Stomach (tissue), 9 donors: ENCODE data around the gene LIG3. TPM values are rescaled to one million over a fixed set of nuclear protein-coding genes. Genes with fewer than 3 reads are reported as not detected.
A peak's percentile ranks its signal among the peaks of the same experiment; 100 is the strongest.

Experiments
- DNase-seq, 2 donors: peaks; one replicate each; pipeline versions ENCODE4 v3.0.0 to v3.0.0-alpha.2; 2013 to 2019
- H3K27ac ChIP-seq, 5 donors: fragments of 200-600 bp in 4 of 5; sonication (generic) in 4 of 5; one replicate each; pipeline ENCODE4 v1.5.1; 2013 to 2019; ENCODE audit warnings: mild to moderate bottlenecking in 1 of 5, moderate library complexity in 1 of 5
- H3K27me3 ChIP-seq, 3 donors: fragments of 200-600 bp; sonication (generic); one replicate each; pipeline ENCODE4 v1.5.1; 2017 to 2019; ENCODE audit warnings: mixed run types in 1 of 3
- H3K36me3 ChIP-seq, 4 donors: fragments of 200-600 bp; sonication (generic); 1 replicate in 3 of 4; 2 replicates in 1 of 4; pipeline ENCODE4 v1.5.1; 2016 to 2019
- H3K4me1 ChIP-seq, 4 donors: fragments of 200-600 bp; sonication (generic); one replicate each; pipeline ENCODE4 v1.5.1; 2016 to 2019
- H3K4me3 ChIP-seq, 4 donors: fragments of 200-600 bp; sonication (generic) in 3 of 4; one replicate each; pipeline ENCODE4 v1.5.1; 2016 to 2019; ENCODE audit warnings: mild to moderate bottlenecking in 1 of 4
- H3K9me3 ChIP-seq, 4 donors: fragments of 200-600 bp; sonication (generic); one replicate each; pipeline ENCODE4 v1.5.1; 2016 to 2019
- CTCF ChIP-seq, 7 experiments: fragments of 450-650 bp in 4 of 7; fragments of 200-600 bp in 3 of 7; sonication (generic) in 3 of 7; IDR thresholded peaks; one replicate each; pipeline ENCODE4 v1.5.1; 2016 to 2019; ENCODE audit warnings: antibody characterized with exemption in 7 of 7, control low read depth in 2 of 7, mild to moderate bottlenecking in 1 of 7
- EP300 ChIP-seq: sonication (generic); formaldehyde crosslinking; IDR thresholded peaks from one replicate; pipeline ENCODE4 v1.6.1; 2017; ENCODE audit warnings: antibody characterized with exemption
- POLR2A ChIP-seq, 4 donors: fragments of 450-650 bp; IDR thresholded peaks; one replicate each; pipeline ENCODE4 v1.6.1; 2016; ENCODE audit warnings: antibody characterized with exemption in 4 of 4, control low read depth in 2 of 4, mild to moderate bottlenecking in 1 of 4, moderate library complexity in 1 of 4
- POLR2AphosphoS5 ChIP-seq, 3 donors: sonication (generic); formaldehyde crosslinking; IDR thresholded peaks; one replicate each; pipeline ENCODE4 v1.6.1; 2016; ENCODE audit warnings: antibody characterized with exemption in 3 of 3
- WGBS, 5 donors: extraction: QIAGEN DNeasy Blood & Tissue Kit in 3 of 5; methylation state at CpG; one replicate each; pipeline versions ENCODE4 v1.1.5 to v1.1.7; 2013 to 2018; 5-methylcytosine and 5-hydroxymethylcytosine counted together
- intact Hi-C: fragments of 100-400 bp; cut with DNase I; formaldehyde crosslinking; loops from one replicate; pipeline ENCODE4 v1.15.1; 2023; ENCODE audit warnings: low total_unique reads
- polyA plus RNA-seq, 3 donors: library from polyadenylated mRNA; stranded (reverse); fragments of 200-250 nt; gene quantifications; one replicate each; pipeline ENCODE4 v1.2.3, GENCODE V29; 2013
- total RNA-seq, 5 donors: library from RNA; depleted of rRNA; stranded (reverse); fragments of >200 nt; gene quantifications; one replicate each; pipeline versions ENCODE4 v1.1.0 to v1.2.3, GENCODE V29; 2014 to 2016
- donor health status: healthy with polysubstance abuse.
- donor health status: Bipolar disorder and iron deficiency.
- donor health status: healthy.

LIG3 gene
- total and polyA plus RNA-seq, 8 donors: 4.7 to 212 (median 26.9) TPM

- DNase-seq: no peak
These were observed 65.9 kb downstream of the LIG3 start for GRCh38 chr17:35046245-35046644.

GRCh38 chr17:35046740-35047283 is 66.5 kb downstream of the LIG3 start:
- peak in 1 of 2 donors; percentile 67 for DNase-seq
- Histone ChIP-seq H3K9me3 (no peaks in the 10 kb centered on the region), H3K27me3 (no peaks in the 10 kb centered on the region), H3K27ac (peak overlapping the region in 4 of 5 donors; percentile 52 to 74 (median 64)), H3K36me3 (no peaks in the 10 kb centered on the region), H3K4me1 (peaks cover 17 to 73% (median 56%) of the 10 kb centered on the region in 4 donors), H3K4me3 (no peak overlapping the region)
- intact Hi-C loops: no loop called here
- TF ChIP-seq POLR2A (IDR thresholded peaks at IDR 0.05): no peak
- no peak for TF ChIP-seq EP300
- no peak for TF ChIP-seq CTCF (IDR thresholded peaks at IDR 0.05)
- no peak for TF ChIP-seq POLR2AphosphoS5 (IDR thresholded peaks at IDR 0.05)
- WGBS, 5 donors: 26 to 43% (median 37%) methylated on average over 5 of the region's 5 CpGs

More at GRCh38 chr17:35046245-35046644, 65.9 kb downstream of the LIG3 start:
- 44 to 53% (median 48%) methylated on average over 4 of the region's 4 CpGs for WGBS, 5 donors
- TF ChIP-seq CTCF (IDR thresholded peaks at IDR 0.05) (no peak), POLR2AphosphoS5 (IDR thresholded peaks at IDR 0.05) (no peak), EP300 (no peak), POLR2A (IDR thresholded peaks at IDR 0.05) (no peak)
- Histone ChIP-seq H3K27me3 (no peaks in the 10 kb centered on the region), H3K36me3 (no peaks in the 10 kb centered on the region), H3K4me1 (peaks cover 11 to 68% (median 51%) of the 10 kb centered on the region in 4 donors), H3K27ac (peak overlapping the region in 4 of 5 donors; percentile 52 to 74 (median 64)), H3K9me3 (no peaks in the 10 kb centered on the region), H3K4me3 (no peak overlapping the region)
- intact Hi-C loops: no loop called here

GRCh38 chr17:35048685-35049379 is 68.5 kb downstream of the LIG3 start:
- H3K27ac ChIP-seq: no peak overlapping the region
- no peak overlapping the region for H3K4me3 ChIP-seq
- intact Hi-C loops: no loop called here
- H3K9me3 ChIP-seq: no peaks in the 10 kb centered on the region
- TF ChIP-seq EP300 (no peak), POLR2AphosphoS5 (IDR thresholded peaks at IDR 0.05) (no peak), CTCF (IDR thresholded peaks at IDR 0.05) (no peak), POLR2A (IDR thresholded peaks at IDR 0.05) (no peak)
- 56 to 77% (median 57%) methylated on average over 3 of the region's 3 CpGs for WGBS, 5 donors
- H3K36me3 ChIP-seq: no peaks in the 10 kb centered on the region
- peaks cover 21 to 84% (median 66%) of the 10 kb centered on the region in 4 donors for H3K4me1 ChIP-seq
- H3K27me3 ChIP-seq: no peaks in the 10 kb centered on the region
- no peak for DNase-seq

GRCh38 chr17:35050170-35050569 is 69.9 kb downstream of the LIG3 start:
- WGBS, 5 donors: 94 to 100% (median 98%) methylated on average over 2 of the region's 2 CpGs
- H3K36me3 ChIP-seq: no peaks in the 10 kb centered on the region
- TF ChIP-seq POLR2AphosphoS5 (IDR thresholded peaks at IDR 0.05) (no peak), EP300 (no peak), CTCF (IDR thresholded peaks at IDR 0.05) (no peak), POLR2A (IDR thresholded peaks at IDR 0.05) (no peak)
- H3K9me3 ChIP-seq: no peaks in the 10 kb centered on the region
- no peak overlapping the region for H3K4me3 ChIP-seq
- H3K27ac ChIP-seq: peak overlapping the region in 3 of 5 donors; percentile 57 to 79 (median 62)
- no peaks in the 10 kb centered on the region for H3K27me3 ChIP-seq
- intact Hi-C loops: no loop called here
- DNase-seq: no peak
- peaks cover 21 to 71% (median 57%) of the 10 kb centered on the region in 4 donors for H3K4me1 ChIP-seq
